ENCODE measurements around the gene NCAPD3.

NCAPD3 gene

DNA sequence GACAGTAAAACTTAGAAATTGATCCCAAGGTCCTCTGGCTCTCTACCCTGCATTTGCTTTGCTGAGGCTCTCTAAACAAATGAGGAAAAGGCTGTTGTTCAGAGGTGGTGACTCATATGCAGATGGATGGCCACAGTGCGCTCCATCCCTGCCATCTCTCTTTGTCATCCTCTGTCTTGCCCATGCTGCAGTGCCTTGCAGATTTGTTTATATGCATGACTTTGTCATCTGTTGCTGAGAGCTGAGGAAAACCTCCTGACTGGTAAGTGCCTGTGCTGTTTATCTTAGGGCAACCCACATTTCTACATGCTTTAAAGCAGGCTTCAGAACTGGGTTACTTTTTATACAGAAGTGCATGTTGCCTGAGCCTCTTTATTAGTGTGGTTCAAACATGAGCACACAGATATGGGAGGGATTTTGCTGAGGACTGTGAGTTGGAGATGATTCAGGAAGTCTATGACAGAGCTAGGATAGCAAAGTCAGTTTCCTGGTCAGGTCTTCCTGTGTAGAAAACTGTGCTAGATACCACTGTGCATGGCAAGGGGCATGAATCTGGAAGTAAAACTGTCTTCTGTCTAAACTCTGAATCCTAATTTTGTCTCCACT, 97.4 kb downstream of the NCAPD3 start:
- DNase-seq (ENCODE audit: low read depth): no peak
- H3K4me3 ChIP-seq (ENCODE audit: low read depth, low read length): no peak overlapping the region
- no peak for TF ChIP-seq MYC (IDR thresholded peaks at IDR 0.05; ENCODE audit: low read depth, low read length)
- TF ChIP-seq POLR2A (IDR thresholded peaks at IDR 0.05; ENCODE audit: extremely low read depth, insufficient read length): no peak
- TF ChIP-seq, protein P1, sequence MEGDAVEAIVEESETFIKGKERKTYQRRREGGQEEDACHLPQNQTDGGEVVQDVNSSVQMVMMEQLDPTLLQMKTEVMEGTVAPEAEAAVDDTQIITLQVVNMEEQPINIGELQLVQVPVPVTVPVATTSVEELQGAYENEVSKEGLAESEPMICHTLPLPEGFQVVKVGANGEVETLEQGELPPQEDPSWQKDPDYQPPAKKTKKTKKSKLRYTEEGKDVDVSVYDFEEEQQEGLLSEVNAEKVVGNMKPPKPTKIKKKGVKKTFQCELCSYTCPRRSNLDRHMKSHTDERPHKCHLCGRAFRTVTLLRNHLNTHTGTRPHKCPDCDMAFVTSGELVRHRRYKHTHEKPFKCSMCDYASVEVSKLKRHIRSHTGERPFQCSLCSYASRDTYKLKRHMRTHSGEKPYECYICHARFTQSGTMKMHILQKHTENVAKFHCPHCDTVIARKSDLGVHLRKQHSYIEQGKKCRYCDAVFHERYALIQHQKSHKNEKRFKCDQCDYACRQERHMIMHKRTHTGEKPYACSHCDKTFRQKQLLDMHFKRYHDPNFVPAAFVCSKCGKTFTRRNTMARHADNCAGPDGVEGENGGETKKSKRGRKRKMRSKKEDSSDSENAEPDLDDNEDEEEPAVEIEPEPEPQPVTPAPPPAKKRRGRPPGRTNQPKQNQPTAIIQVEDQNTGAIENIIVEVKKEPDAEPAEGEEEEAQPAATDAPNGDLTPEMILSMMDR (IDR thresholded peaks at IDR 0.05; ENCODE audit: low read depth, low read length): no peak

DNA sequence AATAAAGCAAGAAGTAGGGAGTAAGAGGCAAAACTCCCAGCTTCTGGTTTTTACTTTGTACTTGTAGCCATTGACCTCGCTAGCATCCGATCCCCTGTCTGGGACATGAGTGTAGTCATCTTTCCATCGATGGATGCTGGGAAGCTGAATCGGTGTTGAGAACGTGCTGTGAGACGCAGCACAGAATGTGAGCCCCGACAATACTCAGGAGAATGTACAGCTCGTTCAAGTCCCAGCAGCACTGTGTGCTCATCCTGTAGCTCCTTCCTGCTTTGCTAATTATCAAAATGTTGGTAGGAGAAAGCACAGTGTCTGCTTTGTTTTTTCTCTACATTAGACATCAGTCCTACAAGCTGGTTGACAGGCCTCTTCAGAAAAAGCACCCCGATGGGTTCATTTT, 98.3 kb downstream of the NCAPD3 start:
- no peak for DNase-seq (ENCODE audit: low read depth)
- TF ChIP-seq, protein P1 (IDR thresholded peaks at IDR 0.05; ENCODE audit: low read depth, low read length): no peak
- TF ChIP-seq POLR2A (IDR thresholded peaks at IDR 0.05; ENCODE audit: extremely low read depth, insufficient read length): no peak
- no peak for TF ChIP-seq MYC (IDR thresholded peaks at IDR 0.05; ENCODE audit: low read depth, low read length)
- TF ChIP-seq, protein P2, sequence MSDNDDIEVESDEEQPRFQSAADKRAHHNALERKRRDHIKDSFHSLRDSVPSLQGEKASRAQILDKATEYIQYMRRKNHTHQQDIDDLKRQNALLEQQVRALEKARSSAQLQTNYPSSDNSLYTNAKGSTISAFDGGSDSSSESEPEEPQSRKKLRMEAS (IDR thresholded peaks at IDR 0.05; ENCODE audit: low read depth, low read length): no peak
- no peak overlapping the region for H3K4me3 ChIP-seq (ENCODE audit: low read depth, low read length)

DNA sequence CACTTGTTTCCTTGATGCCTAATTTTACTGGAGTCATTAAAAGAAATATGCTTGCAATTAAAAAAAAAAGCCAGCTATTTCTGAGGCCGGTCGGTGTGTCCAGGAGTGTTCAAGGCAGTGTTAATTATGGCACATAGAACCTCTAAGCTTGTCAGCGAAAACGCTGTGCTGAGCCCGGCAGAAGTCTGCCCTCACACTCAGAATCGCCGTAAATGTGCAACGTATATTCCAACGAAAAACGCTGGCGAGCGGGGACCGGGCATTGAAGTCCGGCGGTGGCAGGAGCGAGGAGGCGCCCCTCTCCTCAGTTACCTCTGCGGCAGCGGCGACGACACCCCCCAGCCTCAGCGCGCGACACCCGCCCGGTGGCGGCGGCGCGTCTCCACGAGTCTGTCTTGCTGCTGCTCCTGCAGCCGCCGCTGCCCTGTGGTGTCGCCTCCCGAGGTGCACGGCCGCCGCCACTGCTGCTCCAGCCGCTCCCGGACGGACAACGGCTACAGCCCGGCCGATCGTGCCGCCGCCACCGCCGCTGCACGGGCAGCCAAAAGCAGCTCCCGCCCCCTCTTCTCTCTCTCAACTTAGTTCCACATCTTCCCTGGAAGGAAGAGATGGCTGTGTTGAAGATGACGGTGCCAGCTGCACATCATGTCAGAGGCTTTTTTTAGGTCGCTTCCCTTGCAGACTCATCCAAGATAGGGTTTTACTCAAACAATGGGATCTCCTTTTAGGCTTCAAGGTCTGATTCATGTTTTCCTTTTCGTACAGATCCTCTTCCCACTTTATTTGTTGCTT, 98.9 kb downstream of the NCAPD3 start:
- no peak for TF ChIP-seq MYC (IDR thresholded peaks at IDR 0.05; ENCODE audit: low read depth, low read length)
- TF ChIP-seq, protein P1 (IDR thresholded peaks at IDR 0.05; ENCODE audit: low read depth, low read length): no peak
- TF ChIP-seq, protein P2 (IDR thresholded peaks at IDR 0.05; ENCODE audit: low read depth, low read length): no peak
- H3K4me3 ChIP-seq (ENCODE audit: low read depth, low read length): no peak overlapping the region
- DNase-seq (ENCODE audit: low read depth): no peak

DNA sequence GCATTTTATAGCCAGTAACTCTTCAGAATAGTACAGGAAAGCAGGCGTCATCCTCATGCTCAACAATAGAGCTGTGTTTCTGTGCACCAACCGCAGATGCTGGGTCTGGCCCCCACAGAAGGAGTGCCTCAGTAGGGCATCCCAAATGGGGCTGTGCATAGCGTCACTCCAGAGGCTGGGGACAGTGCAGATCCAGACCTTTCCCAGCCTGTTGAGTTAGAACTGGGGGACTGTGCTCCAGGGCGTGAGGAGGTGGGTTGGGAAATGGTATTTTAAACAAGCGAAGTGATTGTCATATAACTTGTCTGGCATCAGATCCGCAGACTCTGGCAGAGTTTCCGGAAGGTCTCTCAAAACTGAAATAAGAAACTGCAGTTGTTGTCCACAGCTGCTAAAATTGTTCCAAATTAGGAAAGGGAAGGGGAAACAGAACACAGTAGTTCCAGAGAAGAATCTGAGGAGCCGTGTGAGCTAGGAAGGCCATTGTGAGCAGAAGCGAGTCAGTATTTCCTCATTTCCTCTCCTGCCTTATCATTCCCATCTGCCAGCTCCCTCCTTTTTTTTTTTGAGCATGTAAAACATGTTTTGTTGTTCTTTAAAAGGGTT, 102.7 kb downstream of the NCAPD3 start:
- no peak for DNase-seq (ENCODE audit: low read depth)
- no peak for TF ChIP-seq POLR2A (IDR thresholded peaks at IDR 0.05; ENCODE audit: extremely low read depth, insufficient read length)
- TF ChIP-seq MYC (IDR thresholded peaks at IDR 0.05; ENCODE audit: low read depth, low read length): no peak
- TF ChIP-seq, protein P1 (IDR thresholded peaks at IDR 0.05; ENCODE audit: low read depth, low read length): no peak
- TF ChIP-seq, protein P2 (IDR thresholded peaks at IDR 0.05; ENCODE audit: low read depth, low read length): no peak
- no peak overlapping the region for H3K4me3 ChIP-seq (ENCODE audit: low read depth, low read length)

DNA sequence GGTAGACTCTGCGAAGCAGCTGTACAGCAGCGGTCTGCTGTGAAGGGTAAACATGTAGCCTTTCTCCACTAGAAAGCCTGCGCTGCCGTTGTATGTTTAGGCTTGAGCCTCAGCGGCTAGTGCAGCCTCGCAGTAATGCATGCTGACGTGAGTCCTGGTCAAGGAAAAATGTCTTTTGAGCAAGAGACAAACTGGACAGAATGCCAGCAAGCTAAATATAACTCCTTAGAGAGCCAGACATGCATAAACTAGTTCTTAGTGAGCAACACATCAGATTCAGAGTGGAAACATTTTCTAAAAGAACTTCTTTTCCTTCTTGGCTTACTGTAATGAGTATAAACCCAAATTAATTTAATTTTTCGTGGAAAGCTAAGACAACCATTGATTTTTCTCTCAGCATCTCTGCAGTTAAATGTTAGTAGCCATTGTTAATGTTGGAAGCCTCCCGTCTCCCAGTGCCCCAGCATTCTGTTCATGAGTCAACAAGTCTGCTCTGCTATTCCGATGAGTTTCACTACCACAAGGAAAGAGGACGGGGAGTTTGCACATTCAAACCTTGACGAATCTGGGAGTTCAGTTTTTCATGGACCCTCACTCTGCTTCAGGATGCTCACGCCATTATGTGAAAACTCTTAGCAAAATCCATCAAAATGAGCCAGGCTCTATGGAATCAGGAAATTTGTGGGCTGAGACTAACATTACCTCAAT, 103.5 kb downstream of the NCAPD3 start:
- no peak for DNase-seq (ENCODE audit: low read depth)
- H3K4me3 ChIP-seq (ENCODE audit: low read depth, low read length): no peak overlapping the region
- TF ChIP-seq POLR2A (IDR thresholded peaks at IDR 0.05; ENCODE audit: extremely low read depth, insufficient read length) (no peak), MYC (IDR thresholded peaks at IDR 0.05; ENCODE audit: low read depth, low read length) (no peak)
- TF ChIP-seq, protein P1 (IDR thresholded peaks at IDR 0.05; ENCODE audit: low read depth, low read length): no peak
- TF ChIP-seq, protein P2 (IDR thresholded peaks at IDR 0.05; ENCODE audit: low read depth, low read length): no peak
